DOHH2 (cell line): Measurements from ENCODE around the gene ZFPL1.

Experiments used
- H3F3A ChIP-seq: fragments of 200-600 bp; sonication (generic), shearing (Covaris generic); 2 replicates; pipeline ENCODE4 v1.6.0; 2016; ENCODE audit warnings: antibody characterized with exemption, mild to moderate bottlenecking; ENCODE audit not compliant: control insufficient read depth, insufficient read depth
- H3K27ac ChIP-seq: fragments of 200-600 bp; sonication (generic); 2 replicates; pipeline ENCODE4 v1.5.1; 2014; ENCODE audit warnings: low read depth, mild to moderate bottlenecking, low read length, moderate library complexity
- H3K27me3 ChIP-seq: fragments of 200-600 bp; sonication (generic); 2 replicates; pipeline ENCODE4 v1.6.1; 2014; ENCODE audit warnings: mild to moderate bottlenecking, low read length, mixed read lengths; ENCODE audit not compliant: control insufficient read depth
- H3K36me3 ChIP-seq: fragments of 200-600 bp; sonication (generic); 2 replicates; pipeline ENCODE4 v1.6.1; 2014; ENCODE audit warnings: mild to moderate bottlenecking, low read length, moderate library complexity, mixed read lengths; ENCODE audit not compliant: control insufficient read depth
- H3K4me1 ChIP-seq: fragments of 200-600 bp; sonication (generic); 2 replicates; pipeline ENCODE4 v1.6.1; 2014; ENCODE audit warnings: mild to moderate bottlenecking, low read length, mixed read lengths; ENCODE audit not compliant: control insufficient read depth
- H3K4me2 ChIP-seq: fragments of 200-600 bp; sonication (generic); 2 replicates; pipeline ENCODE4 v1.6.0; 2014; ENCODE audit warnings: mild to moderate bottlenecking, low read length, moderate library complexity
- H3K4me3 ChIP-seq: fragments of 200-600 bp; sonication (generic); 2 replicates; pipeline ENCODE4 v1.5.1; 2014; ENCODE audit warnings: mild to moderate bottlenecking, low read length, mixed read lengths
- H3K79me2 ChIP-seq: fragments of 200-600 bp; sonication (generic); 2 replicates; pipeline ENCODE4 v1.6.1; 2014; ENCODE audit warnings: mild to moderate bottlenecking, low read length, mixed read lengths; ENCODE audit not compliant: control insufficient read depth
- H3K9me2 ChIP-seq: fragments of 200-600 bp; sonication (generic); replicated peaks from 2 replicates; pipeline ENCODE4 v1.6.1; 2014; ENCODE audit warnings: mild to moderate bottlenecking, low read length, mixed read lengths; ENCODE audit not compliant: control insufficient read depth
- H3K9me3 ChIP-seq: fragments of 200-600 bp; sonication (generic); 2 replicates; pipeline ENCODE4 v1.6.1; 2014; ENCODE audit warnings: antibody characterized with exemption, low read length, mixed read lengths; ENCODE audit not compliant: control insufficient read depth, insufficient read depth
- H4K20me1 ChIP-seq: fragments of 200-600 bp; sonication (generic); 2 replicates; pipeline ENCODE4 v1.6.0; 2014; ENCODE audit warnings: low read depth, mild to moderate bottlenecking, antibody characterized with exemption, low read length, moderate library complexity; ENCODE audit not compliant: control insufficient read depth, insufficient read depth
- EZH2phosphoT487 ChIP-seq: fragments of 200-600 bp; sonication (generic); IDR thresholded peaks from 2 replicates; pipeline ENCODE4 v1.6.1; 2017; ENCODE audit warnings: borderline replicate concordance, mild to moderate bottlenecking, antibody characterized with exemption, low read length, moderate library complexity, mixed read lengths
- TF ChIP-seq, protein P1 (sequence below): fragments of 200-600 bp; sonication (generic); IDR thresholded peaks from one replicate; pipeline ENCODE4 v1.5.1; 2014; ENCODE audit warnings: antibody characterized with exemption, mild to moderate bottlenecking, low read depth, low read length; ENCODE audit not compliant: poor library complexity, severe bottlenecking

ZFPL1 gene

DNA sequence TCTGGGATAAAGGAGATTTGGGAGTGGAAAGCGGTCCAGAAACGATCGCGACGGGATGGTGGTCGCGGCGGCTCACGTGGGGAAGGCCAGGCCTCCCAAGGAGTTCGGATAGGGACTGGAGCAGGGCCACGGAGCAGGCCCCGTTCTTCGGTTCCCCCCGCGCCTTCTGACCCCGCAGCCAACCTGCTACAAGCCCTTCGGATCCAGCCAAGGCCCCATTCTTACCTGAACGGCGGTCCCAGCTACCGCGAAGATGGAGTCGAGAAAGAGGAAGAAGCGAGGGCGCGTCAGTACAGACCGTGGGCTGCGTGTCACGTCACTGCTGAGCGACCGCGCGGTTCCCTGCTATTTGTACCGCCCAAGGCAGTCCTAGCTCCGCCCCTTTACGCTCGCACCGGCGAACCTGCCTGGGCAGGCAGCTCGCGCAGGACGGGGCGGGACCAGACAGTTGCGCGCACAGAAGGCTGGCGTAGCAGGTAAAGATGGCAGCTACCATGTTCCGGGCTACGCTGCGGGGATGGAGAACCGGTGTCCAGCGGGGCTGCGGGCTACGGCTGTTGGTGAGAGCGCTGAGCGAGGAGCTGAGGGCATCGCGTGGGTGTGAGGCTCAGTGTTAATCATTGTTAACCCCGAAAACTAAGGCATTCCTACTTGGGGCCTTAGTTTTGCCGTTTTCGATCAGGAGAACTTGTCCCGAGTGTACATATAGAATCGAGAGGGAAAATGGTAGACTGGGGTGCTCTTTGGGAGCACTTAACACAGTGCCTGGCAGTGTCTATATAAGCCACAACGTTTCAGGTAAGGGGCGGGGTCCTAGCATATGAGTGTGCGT, 38.1 kb downstream of the ZFPL1 start, which contains the start of the genes FAU and MRPL49:
TSS of gene FAU (minus strand) at position 270 of the 832 bp plus-strand sequence. CDS start 321 bp downstream, outside the sequence.
TSS of gene MRPL49 (plus strand) at position 457 of the 832 bp plus-strand sequence. CDS start at position 483, 26 bp downstream.
- Histone ChIP-seq H3K4me3 (peak within 1 kb of the TSS; percentile 100), H3K9me2 (no peaks in the 10 kb centered on the region), H3K36me3 (peaks cover 85% of the 10 kb centered on the region), H3K4me2 (peak within 1 kb of the TSS; percentile 86), H3K79me2 (peaks cover 65% of the 10 kb centered on the region), H4K20me1 (peaks cover 3% of the 10 kb centered on the region; the same call in 1 of the 2 replicates), H3K27me3 (no peaks in the 10 kb centered on the region), H3F3A (peaks cover 56% of the 10 kb centered on the region), H3K4me1 (peaks cover 50% of the 10 kb centered on the region), H3K9me3 (no peaks in the 10 kb centered on the region), H3K27ac (peak within 1 kb of the TSS; percentile 86)
- TF ChIP-seq EZH2phosphoT487, result no peak
- TF ChIP-seq, protein P1, sequence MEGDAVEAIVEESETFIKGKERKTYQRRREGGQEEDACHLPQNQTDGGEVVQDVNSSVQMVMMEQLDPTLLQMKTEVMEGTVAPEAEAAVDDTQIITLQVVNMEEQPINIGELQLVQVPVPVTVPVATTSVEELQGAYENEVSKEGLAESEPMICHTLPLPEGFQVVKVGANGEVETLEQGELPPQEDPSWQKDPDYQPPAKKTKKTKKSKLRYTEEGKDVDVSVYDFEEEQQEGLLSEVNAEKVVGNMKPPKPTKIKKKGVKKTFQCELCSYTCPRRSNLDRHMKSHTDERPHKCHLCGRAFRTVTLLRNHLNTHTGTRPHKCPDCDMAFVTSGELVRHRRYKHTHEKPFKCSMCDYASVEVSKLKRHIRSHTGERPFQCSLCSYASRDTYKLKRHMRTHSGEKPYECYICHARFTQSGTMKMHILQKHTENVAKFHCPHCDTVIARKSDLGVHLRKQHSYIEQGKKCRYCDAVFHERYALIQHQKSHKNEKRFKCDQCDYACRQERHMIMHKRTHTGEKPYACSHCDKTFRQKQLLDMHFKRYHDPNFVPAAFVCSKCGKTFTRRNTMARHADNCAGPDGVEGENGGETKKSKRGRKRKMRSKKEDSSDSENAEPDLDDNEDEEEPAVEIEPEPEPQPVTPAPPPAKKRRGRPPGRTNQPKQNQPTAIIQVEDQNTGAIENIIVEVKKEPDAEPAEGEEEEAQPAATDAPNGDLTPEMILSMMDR, result no peak

DNA sequence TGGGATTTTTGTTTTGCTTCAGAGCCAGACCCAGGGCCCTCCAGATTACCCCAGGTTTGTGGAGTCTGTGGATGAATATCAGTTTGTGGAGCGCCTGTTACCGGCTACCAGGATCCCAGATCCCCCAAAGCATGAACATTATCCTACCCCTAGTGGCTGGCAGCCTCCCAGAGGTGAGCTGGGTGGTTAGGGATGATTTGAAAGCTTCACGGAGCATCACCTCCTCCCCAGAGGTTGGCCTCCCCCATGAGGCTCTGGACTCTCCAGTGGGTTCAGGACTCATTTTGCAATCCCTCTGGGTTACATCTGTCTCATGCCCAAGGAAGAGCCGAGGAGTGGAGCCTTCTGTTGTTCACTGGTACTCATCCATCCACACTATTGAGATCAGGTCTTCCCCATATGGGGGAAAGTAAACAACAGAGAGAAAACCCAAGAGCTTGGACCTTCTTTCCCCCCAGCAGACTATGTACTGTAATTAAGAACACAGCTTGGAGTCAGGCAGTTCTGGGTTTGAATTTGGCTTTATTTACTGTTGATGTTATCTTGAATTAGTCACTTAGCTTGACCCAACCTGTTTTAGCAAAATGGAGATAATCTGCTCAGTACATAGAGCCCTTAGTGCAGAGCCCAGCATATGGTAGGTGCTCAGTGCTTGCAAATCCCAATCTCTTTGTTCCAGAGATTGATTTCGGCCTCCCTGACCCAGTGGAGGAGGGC, 40.6 kb downstream of the ZFPL1 start:
- no peaks in the 10 kb centered on the region for H3K9me3 ChIP-seq
- peaks cover 64% of the 10 kb centered on the region for H3F3A ChIP-seq
- H4K20me1 ChIP-seq, result peaks cover 9% of the 10 kb centered on the region; the same call in 1 of the 2 replicates
- H3K9me2 ChIP-seq, result no peaks in the 10 kb centered on the region
- H3K36me3 ChIP-seq, result peaks cover 91% of the 10 kb centered on the region
- no peak overlapping the region for H3K4me3 ChIP-seq
- peaks cover 60% of the 10 kb centered on the region for H3K79me2 ChIP-seq
- H3K27me3 ChIP-seq, result no peaks in the 10 kb centered on the region
- peaks cover 42% of the 10 kb centered on the region for H3K4me1 ChIP-seq
- TF ChIP-seq EZH2phosphoT487, result no peak
- TF ChIP-seq, protein P1, result no peak
- peak overlapping the region; percentile 86; the same call in 1 of the 2 replicates for H3K4me2 ChIP-seq
- peak overlapping the region; percentile 15; the same call in 1 of the 2 replicates for H3K27ac ChIP-seq

DNA sequence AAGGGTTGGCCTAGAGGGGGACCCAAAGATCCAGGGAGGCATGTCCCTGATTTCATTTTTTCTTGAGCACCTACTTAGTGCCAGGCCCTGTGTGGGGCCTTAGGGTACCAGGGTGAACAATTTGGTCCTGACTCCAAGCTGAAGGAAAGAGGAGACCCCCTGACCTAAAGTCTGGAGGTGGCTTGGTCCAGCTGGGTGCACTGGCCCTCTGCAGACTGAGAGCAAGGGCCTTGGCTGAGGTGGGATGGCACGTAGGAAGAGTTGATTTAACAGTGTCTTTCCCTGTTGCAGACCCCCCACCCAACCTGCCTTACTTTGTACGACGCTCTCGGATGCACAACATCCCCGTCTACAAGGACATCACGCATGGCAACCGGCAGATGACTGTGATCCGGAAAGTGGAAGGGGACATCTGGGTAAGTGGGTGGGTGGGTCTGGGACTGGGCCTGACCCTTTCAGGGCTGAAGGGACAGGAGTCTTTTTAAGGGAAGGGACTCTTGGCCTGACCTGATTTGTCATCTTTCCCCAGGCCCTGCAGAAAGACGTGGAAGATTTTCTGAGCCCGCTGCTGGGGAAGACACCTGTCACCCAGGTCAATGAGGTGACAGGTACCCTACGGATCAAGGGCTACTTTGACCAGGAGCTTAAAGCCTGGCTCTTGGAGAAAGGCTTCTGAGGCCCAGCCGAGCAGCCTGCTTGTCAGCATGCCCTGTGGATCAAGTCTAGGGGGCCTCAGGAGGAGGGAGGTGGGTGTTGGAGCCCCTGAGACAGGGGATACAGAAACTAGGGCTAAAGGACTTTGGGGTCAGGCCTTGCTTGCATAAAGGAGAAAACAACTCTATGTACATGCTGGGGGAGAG, 41.4 kb downstream of the ZFPL1 start:
- Histone ChIP-seq H3K9me3 (no peaks in the 10 kb centered on the region), H3K36me3 (peaks cover 91% of the 10 kb centered on the region), H3K27me3 (no peaks in the 10 kb centered on the region), H4K20me1 (peaks cover 14% of the 10 kb centered on the region; the same call in 1 of the 2 replicates), H3K27ac (peak overlapping the region; percentile 100), H3F3A (peaks cover 64% of the 10 kb centered on the region), H3K9me2 (no peaks in the 10 kb centered on the region), H3K79me2 (peaks cover 60% of the 10 kb centered on the region), H3K4me2 (no peak overlapping the region), H3K4me1 (peaks cover 42% of the 10 kb centered on the region), H3K4me3 (no peak overlapping the region)
- TF ChIP-seq, protein P1, result no peak
- no peak for TF ChIP-seq EZH2phosphoT487
